DND-41 (cell line): ENCODE data around the gene CTRB2.

Experiments
- ATAC-seq: fragments of 200-7000 bp; cut with Tn5 transposase; 3 replicates; pipeline ENCODE4 v1.9.1; 2021; ENCODE audit warnings: low read depth; ENCODE audit not compliant: insufficient read depth
- DNase-seq: peaks from one replicate; pipeline ENCODE4 v3.0.0-alpha.2; 2020
- H2AFZ ChIP-seq: 2 replicates; pipeline ENCODE4 v1.6.0; 2012; ENCODE audit warnings: low read depth, low read length
- H3K27ac ChIP-seq: 2 replicates; pipeline ENCODE4 v1.5.1; 2012; ENCODE audit warnings: low read length, inconsistent platforms
- H3K27me3 ChIP-seq: fragments of 200-600 bp; sonication (generic); 2 replicates; pipeline ENCODE4 v1.6.0; 2012; ENCODE audit warnings: low read length, mild to moderate bottlenecking, inconsistent platforms; ENCODE audit not compliant: insufficient read depth, poor library complexity
- H3K36me3 ChIP-seq: 2 replicates; pipeline ENCODE4 v1.5.1; 2012; ENCODE audit warnings: low read length, inconsistent platforms; ENCODE audit not compliant: insufficient read depth
- H3K4me1 ChIP-seq: 2 replicates; pipeline ENCODE4 v1.5.1; 2012; ENCODE audit warnings: mild to moderate bottlenecking, low read length; ENCODE audit not compliant: insufficient read depth
- H3K4me2 ChIP-seq: 2 replicates; pipeline ENCODE4 v1.6.0; 2012; ENCODE audit warnings: mild to moderate bottlenecking, moderate library complexity, low read length, inconsistent platforms; ENCODE audit not compliant: insufficient read depth
- H3K4me3 ChIP-seq, 2 experiments: fragments of 200-600 bp in 1 of 2; shearing (Covaris generic) in 1 of 2; 2 replicates each; pipeline ENCODE4 v1.5.1; 2012 to 2016; ENCODE audit warnings: inconsistent platforms in 2 of 2, low read length in 2 of 2, mild to moderate bottlenecking in 2 of 2, low read depth in 1 of 2, moderate library complexity in 1 of 2
- H3K79me2 ChIP-seq: 2 replicates; pipeline ENCODE4 v1.6.0; 2012; ENCODE audit warnings: low read length, inconsistent platforms; ENCODE audit not compliant: insufficient read depth
- H3K9ac ChIP-seq: 2 replicates; pipeline ENCODE4 v1.6.0; 2012; ENCODE audit warnings: low read depth, mild to moderate bottlenecking, inconsistent platforms, low read length, moderate library complexity
- H3K9me3 ChIP-seq: 2 replicates; pipeline ENCODE4 v1.5.1; 2012; ENCODE audit warnings: low read length, moderate library complexity, mild to moderate bottlenecking, inconsistent platforms; ENCODE audit not compliant: insufficient read depth, severe bottlenecking
- H4K20me1 ChIP-seq: 2 replicates; pipeline ENCODE4 v1.6.0; 2012; ENCODE audit warnings: low read length; ENCODE audit not compliant: insufficient read depth
- CTCF ChIP-seq: IDR thresholded peaks from 2 replicates; pipeline ENCODE4 v1.5.1; 2012; ENCODE audit warnings: borderline replicate concordance, low read length, moderate library complexity, mild to moderate bottlenecking; ENCODE audit not compliant: poor library complexity, severe bottlenecking; ENCODE audit errors: extremely low read depth
- EZH2 ChIP-seq: IDR thresholded peaks from 3 replicates; pipeline ENCODE4 v1.6.1; 2012; ENCODE audit warnings: borderline replicate concordance, low read depth, mild to moderate bottlenecking, moderate library complexity, low read length, inconsistent platforms; ENCODE audit not compliant: severe bottlenecking

CTRB2 gene

GRCh38 chr16:75172578-75172977 lies 34.4 kb downstream of the CTRB2 start:
- Histone ChIP-seq H4K20me1 (no peaks in the 10 kb centered on the region), H2AFZ (no peak overlapping the region), H3K9me3 (peaks cover 51% of the 10 kb centered on the region), H3K4me3 (no peak overlapping the region), H3K36me3 (peaks cover 39% of the 10 kb centered on the region), H3K79me2 (peaks cover under 1% of the 10 kb centered on the region; the same call in 1 of the 2 replicates), H3K4me1 (no peaks in the 10 kb centered on the region), H3K4me2 (no peak overlapping the region), H3K27ac (no peak overlapping the region), H3K27me3 (no peaks in the 10 kb centered on the region), H3K9ac (no peak overlapping the region)
- no peak for TF ChIP-seq EZH2
- no peak for TF ChIP-seq CTCF
- no peak for ATAC-seq
- no peak for DNase-seq

- peaks cover 18% of the 10 kb centered on the region for H3K79me2 ChIP-seq
- TF ChIP-seq CTCF (no peak), EZH2 (no peak)
- H3K4me3 ChIP-seq = no peak overlapping the region
- no peaks in the 10 kb centered on the region for H3K4me1 ChIP-seq
- no peak overlapping the region for H2AFZ ChIP-seq
- H3K9ac ChIP-seq = no peak overlapping the region
- H3K36me3 ChIP-seq = peaks cover 65% of the 10 kb centered on the region
- H3K27me3 ChIP-seq = no peaks in the 10 kb centered on the region
- H4K20me1 ChIP-seq = no peaks in the 10 kb centered on the region
- DNase-seq (no peak), ATAC-seq (no peak)
- no peak overlapping the region for H3K4me2 ChIP-seq
- H3K27ac ChIP-seq = no peak overlapping the region
- H3K9me3 ChIP-seq = peaks cover 59% of the 10 kb centered on the region
These were observed 37.0 kb downstream of the CTRB2 start for GRCh38 chr16:75169899-75170405.

GRCh38 chr16:75160386-75160785 lies 46.6 kb downstream of the CTRB2 start:
- H3K36me3 ChIP-seq = peaks cover 92% of the 10 kb centered on the region
- TF ChIP-seq CTCF (no peak), EZH2 (no peak)
- no peak overlapping the region for H2AFZ ChIP-seq
- H4K20me1 ChIP-seq = peaks cover 5% of the 10 kb centered on the region; the same call in 1 of the 2 replicates
- no peak overlapping the region for H3K4me2 ChIP-seq
- H3K4me1 ChIP-seq = no peaks in the 10 kb centered on the region
- no peak overlapping the region for H3K9ac ChIP-seq
- no peak overlapping the region for H3K4me3 ChIP-seq
- peaks cover 5% of the 10 kb centered on the region for H3K9me3 ChIP-seq
- ATAC-seq (no peak), DNase-seq (no peak)
- no peak overlapping the region for H3K27ac ChIP-seq
- peaks cover 94% of the 10 kb centered on the region for H3K79me2 ChIP-seq
- H3K27me3 ChIP-seq = no peaks in the 10 kb centered on the region
